DOHH2 (cell line): Measurements from ENCODE around the gene MCRIP1.

Experiments
- H3F3A ChIP-seq: fragments of 200-600 bp; sonication (generic), shearing (Covaris generic); 2 replicates; pipeline ENCODE4 v1.6.0; 2016; ENCODE audit warnings: antibody characterized with exemption, mild to moderate bottlenecking; ENCODE audit not compliant: control insufficient read depth, insufficient read depth
- H3K27ac ChIP-seq: fragments of 200-600 bp; sonication (generic); 2 replicates; pipeline ENCODE4 v1.5.1; 2014; ENCODE audit warnings: low read depth, mild to moderate bottlenecking, low read length, moderate library complexity
- H3K27me3 ChIP-seq: fragments of 200-600 bp; sonication (generic); 2 replicates; pipeline ENCODE4 v1.6.1; 2014; ENCODE audit warnings: mild to moderate bottlenecking, low read length, mixed read lengths; ENCODE audit not compliant: control insufficient read depth
- H3K36me3 ChIP-seq: fragments of 200-600 bp; sonication (generic); 2 replicates; pipeline ENCODE4 v1.6.1; 2014; ENCODE audit warnings: mild to moderate bottlenecking, low read length, moderate library complexity, mixed read lengths; ENCODE audit not compliant: control insufficient read depth
- H3K4me1 ChIP-seq: fragments of 200-600 bp; sonication (generic); 2 replicates; pipeline ENCODE4 v1.6.1; 2014; ENCODE audit warnings: mild to moderate bottlenecking, low read length, mixed read lengths; ENCODE audit not compliant: control insufficient read depth
- H3K4me2 ChIP-seq: fragments of 200-600 bp; sonication (generic); 2 replicates; pipeline ENCODE4 v1.6.0; 2014; ENCODE audit warnings: mild to moderate bottlenecking, low read length, moderate library complexity
- H3K4me3 ChIP-seq: fragments of 200-600 bp; sonication (generic); 2 replicates; pipeline ENCODE4 v1.5.1; 2014; ENCODE audit warnings: mild to moderate bottlenecking, low read length, mixed read lengths
- H3K79me2 ChIP-seq: fragments of 200-600 bp; sonication (generic); 2 replicates; pipeline ENCODE4 v1.6.1; 2014; ENCODE audit warnings: mild to moderate bottlenecking, low read length, mixed read lengths; ENCODE audit not compliant: control insufficient read depth
- H3K9me2 ChIP-seq: fragments of 200-600 bp; sonication (generic); replicated peaks from 2 replicates; pipeline ENCODE4 v1.6.1; 2014; ENCODE audit warnings: mild to moderate bottlenecking, low read length, mixed read lengths; ENCODE audit not compliant: control insufficient read depth
- H3K9me3 ChIP-seq: fragments of 200-600 bp; sonication (generic); 2 replicates; pipeline ENCODE4 v1.6.1; 2014; ENCODE audit warnings: antibody characterized with exemption, low read length, mixed read lengths; ENCODE audit not compliant: control insufficient read depth, insufficient read depth
- H4K20me1 ChIP-seq: fragments of 200-600 bp; sonication (generic); 2 replicates; pipeline ENCODE4 v1.6.0; 2014; ENCODE audit warnings: low read depth, mild to moderate bottlenecking, antibody characterized with exemption, low read length, moderate library complexity; ENCODE audit not compliant: control insufficient read depth, insufficient read depth
- EZH2phosphoT487 ChIP-seq: fragments of 200-600 bp; sonication (generic); IDR thresholded peaks from 2 replicates; pipeline ENCODE4 v1.6.1; 2017; ENCODE audit warnings: borderline replicate concordance, mild to moderate bottlenecking, antibody characterized with exemption, low read length, moderate library complexity, mixed read lengths
- TF ChIP-seq, protein P1 (sequence below): fragments of 200-600 bp; sonication (generic); IDR thresholded peaks from one replicate; pipeline ENCODE4 v1.5.1; 2014; ENCODE audit warnings: antibody characterized with exemption, mild to moderate bottlenecking, low read depth, low read length; ENCODE audit not compliant: poor library complexity, severe bottlenecking

The MCRIP1 gene

DNA sequence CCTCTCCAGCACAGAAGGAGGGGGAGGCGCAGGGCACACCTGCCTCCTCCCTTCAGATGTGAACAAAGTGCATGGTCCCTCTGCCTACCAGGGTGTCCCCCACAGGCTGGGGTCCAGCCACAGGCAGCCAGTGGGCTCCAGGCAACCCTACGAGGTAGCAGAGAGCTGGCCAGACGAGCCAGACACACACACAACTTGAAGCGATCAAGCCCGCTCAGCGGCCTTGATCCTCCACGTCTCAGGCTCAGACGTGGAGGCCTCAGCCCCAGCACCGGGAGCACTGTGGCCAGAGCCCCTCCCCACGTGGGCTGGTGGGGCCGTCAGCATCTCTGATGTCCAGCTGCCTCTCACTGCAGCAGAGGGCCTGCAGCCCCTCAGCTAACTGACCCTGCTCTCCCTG, 8.5 kb downstream of the MCRIP1 start:
- H3K36me3 ChIP-seq = no peaks in the 10 kb centered on the region
- no peaks in the 10 kb centered on the region for H3K27me3 ChIP-seq
- H3K9me2 ChIP-seq = no peaks in the 10 kb centered on the region
- no peaks in the 10 kb centered on the region for H3K9me3 ChIP-seq
- H4K20me1 ChIP-seq = no peaks in the 10 kb centered on the region
- TF ChIP-seq, protein P1, sequence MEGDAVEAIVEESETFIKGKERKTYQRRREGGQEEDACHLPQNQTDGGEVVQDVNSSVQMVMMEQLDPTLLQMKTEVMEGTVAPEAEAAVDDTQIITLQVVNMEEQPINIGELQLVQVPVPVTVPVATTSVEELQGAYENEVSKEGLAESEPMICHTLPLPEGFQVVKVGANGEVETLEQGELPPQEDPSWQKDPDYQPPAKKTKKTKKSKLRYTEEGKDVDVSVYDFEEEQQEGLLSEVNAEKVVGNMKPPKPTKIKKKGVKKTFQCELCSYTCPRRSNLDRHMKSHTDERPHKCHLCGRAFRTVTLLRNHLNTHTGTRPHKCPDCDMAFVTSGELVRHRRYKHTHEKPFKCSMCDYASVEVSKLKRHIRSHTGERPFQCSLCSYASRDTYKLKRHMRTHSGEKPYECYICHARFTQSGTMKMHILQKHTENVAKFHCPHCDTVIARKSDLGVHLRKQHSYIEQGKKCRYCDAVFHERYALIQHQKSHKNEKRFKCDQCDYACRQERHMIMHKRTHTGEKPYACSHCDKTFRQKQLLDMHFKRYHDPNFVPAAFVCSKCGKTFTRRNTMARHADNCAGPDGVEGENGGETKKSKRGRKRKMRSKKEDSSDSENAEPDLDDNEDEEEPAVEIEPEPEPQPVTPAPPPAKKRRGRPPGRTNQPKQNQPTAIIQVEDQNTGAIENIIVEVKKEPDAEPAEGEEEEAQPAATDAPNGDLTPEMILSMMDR = no peak
- TF ChIP-seq EZH2phosphoT487 = no peak
- no peaks in the 10 kb centered on the region for H3F3A ChIP-seq
- no peaks in the 10 kb centered on the region for H3K79me2 ChIP-seq
- H3K4me3 ChIP-seq = no peak overlapping the region
- no peak overlapping the region for H3K27ac ChIP-seq
- no peaks in the 10 kb centered on the region for H3K4me1 ChIP-seq
- no peak overlapping the region for H3K4me2 ChIP-seq

DNA sequence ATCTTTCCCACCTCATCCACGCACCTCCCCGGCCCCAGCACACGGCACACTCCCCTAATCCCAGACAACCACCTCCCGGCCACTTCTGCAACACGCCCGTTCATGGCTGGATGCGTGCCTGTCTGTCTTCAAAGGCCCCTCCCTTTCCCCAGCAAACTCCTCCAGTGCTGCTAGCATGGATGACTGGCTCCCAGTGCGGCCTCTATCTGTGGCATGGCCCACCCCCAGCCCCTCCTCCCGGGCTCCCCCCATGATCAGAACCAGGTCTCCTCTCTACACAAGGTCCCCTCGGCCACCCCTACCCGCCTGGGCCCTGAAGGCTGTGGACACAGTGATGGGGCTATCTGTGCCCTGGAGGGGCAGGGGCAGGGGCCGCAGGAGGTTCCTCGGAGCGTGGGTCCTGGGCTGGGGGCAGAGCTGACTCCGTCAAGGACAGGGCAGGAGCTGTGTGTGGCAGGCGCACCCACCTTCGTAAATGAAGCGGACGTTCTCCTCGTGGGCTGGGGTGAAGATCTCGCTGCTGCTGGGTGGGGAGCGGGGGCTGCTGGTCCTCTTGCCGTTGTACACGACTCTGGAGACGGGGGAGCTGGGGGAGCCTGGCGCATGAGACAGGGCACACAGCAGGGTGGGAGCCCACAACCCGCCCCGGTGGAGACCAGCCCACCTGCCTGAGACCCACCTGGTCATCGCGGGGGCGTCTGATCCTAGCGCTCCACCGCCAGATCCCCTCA, 9.1 kb downstream of the MCRIP1 start:
- Histone ChIP-seq H3K36me3 (no peaks in the 10 kb centered on the region), H3K79me2 (no peaks in the 10 kb centered on the region), H3K9me3 (no peaks in the 10 kb centered on the region), H3K27me3 (no peaks in the 10 kb centered on the region), H3K9me2 (no peaks in the 10 kb centered on the region), H3K27ac (no peak overlapping the region), H3K4me1 (no peaks in the 10 kb centered on the region), H3F3A (no peaks in the 10 kb centered on the region), H4K20me1 (no peaks in the 10 kb centered on the region), H3K4me3 (no peak overlapping the region), H3K4me2 (no peak overlapping the region)
- TF ChIP-seq, protein P1 = no peak
- TF ChIP-seq EZH2phosphoT487 = no peak

DNA sequence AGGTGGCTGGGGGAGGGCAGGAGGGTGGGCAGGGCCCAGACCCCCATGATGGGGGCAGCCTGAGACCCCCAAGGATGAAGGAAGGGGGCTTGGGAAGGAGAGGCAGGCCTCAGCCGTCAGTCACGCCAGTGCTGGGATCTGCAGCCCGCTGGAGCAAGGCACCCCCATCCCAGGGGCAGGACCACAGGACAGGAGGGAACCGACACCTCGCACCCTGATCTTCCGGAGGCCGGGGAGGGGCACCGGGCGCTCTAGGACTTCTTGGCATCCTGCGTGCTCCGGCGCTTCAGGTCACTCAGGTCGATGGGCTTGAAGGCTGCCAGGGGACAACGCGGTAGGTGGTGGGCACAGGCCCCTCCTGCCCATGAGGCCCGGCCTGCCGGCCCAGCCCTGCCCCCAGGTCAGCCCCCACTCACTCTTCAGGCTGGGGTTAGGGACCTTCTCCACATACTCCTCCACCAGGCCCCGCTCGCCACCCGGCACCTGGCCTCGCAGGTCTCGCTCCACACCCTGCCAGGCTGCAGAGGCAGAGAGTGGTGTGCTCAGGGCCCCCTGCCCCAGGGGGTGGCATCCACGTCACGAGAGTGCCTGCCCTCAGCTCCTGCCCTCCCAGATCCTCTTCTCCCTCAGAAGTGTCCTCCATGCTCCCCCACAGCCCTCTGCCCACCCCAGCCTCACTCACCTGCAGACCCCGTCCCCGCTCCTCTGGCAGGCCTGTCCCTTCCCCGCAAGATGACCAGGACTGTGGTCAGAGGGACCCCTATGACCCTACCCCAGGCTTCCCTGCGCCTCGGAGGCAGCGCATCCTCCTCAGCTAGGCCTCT, 9.9 kb downstream of the MCRIP1 start:
- H3K4me1 ChIP-seq = no peaks in the 10 kb centered on the region
- no peaks in the 10 kb centered on the region for H3K36me3 ChIP-seq
- H3F3A ChIP-seq = no peaks in the 10 kb centered on the region
- H3K9me3 ChIP-seq = no peaks in the 10 kb centered on the region
- no peak overlapping the region for H3K27ac ChIP-seq
- no peak overlapping the region for H3K4me3 ChIP-seq
- no peaks in the 10 kb centered on the region for H3K27me3 ChIP-seq
- H3K4me2 ChIP-seq = no peak overlapping the region
- H3K9me2 ChIP-seq = no peaks in the 10 kb centered on the region
- TF ChIP-seq, protein P1 = no peak
- TF ChIP-seq EZH2phosphoT487 = no peak
- no peaks in the 10 kb centered on the region for H4K20me1 ChIP-seq
- no peaks in the 10 kb centered on the region for H3K79me2 ChIP-seq
